Epithelial cell of esophagus (primary cell): Measurements from ENCODE around the gene PAPOLG.

Experiments used
- DNase-seq: peaks from one replicate; pipeline ENCODE4 v3.0.0; 2010; ENCODE audit warnings: low read depth
- H3K4me3 ChIP-seq: 2 replicates; pipeline ENCODE4 v1.5.1; 2011; ENCODE audit warnings: mild to moderate bottlenecking, low read length, control low read depth
- TF ChIP-seq, protein P1 (sequence below): IDR thresholded peaks from 2 replicates; pipeline ENCODE4 v1.5.1; 2011; ENCODE audit warnings: low read depth, mild to moderate bottlenecking, low read length, control low read depth, inconsistent platforms; ENCODE audit not compliant: insufficient read depth; ENCODE audit errors: missing control alignments

PAPOLG gene

DNA sequence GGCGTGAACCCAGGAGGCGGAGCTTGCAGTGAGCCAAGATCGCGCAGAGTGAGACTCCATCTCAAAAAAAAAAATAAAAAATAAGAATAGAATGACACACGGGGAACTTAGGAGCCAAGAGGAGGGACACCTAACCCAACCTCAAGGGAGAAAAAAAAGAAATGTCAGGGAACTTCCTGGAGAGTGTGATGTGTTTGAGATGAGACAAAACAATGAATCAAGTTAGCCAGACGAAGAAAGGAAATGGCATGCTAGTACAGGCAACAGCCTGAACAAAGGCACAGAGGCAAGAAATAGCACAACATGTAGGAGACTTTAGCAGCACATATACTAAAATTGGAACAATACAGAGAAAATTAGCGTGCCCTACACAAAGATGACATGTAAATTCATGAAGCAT is 36.7 kb upstream of the PAPOLG start:
- TF ChIP-seq, protein P1, sequence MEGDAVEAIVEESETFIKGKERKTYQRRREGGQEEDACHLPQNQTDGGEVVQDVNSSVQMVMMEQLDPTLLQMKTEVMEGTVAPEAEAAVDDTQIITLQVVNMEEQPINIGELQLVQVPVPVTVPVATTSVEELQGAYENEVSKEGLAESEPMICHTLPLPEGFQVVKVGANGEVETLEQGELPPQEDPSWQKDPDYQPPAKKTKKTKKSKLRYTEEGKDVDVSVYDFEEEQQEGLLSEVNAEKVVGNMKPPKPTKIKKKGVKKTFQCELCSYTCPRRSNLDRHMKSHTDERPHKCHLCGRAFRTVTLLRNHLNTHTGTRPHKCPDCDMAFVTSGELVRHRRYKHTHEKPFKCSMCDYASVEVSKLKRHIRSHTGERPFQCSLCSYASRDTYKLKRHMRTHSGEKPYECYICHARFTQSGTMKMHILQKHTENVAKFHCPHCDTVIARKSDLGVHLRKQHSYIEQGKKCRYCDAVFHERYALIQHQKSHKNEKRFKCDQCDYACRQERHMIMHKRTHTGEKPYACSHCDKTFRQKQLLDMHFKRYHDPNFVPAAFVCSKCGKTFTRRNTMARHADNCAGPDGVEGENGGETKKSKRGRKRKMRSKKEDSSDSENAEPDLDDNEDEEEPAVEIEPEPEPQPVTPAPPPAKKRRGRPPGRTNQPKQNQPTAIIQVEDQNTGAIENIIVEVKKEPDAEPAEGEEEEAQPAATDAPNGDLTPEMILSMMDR = no peak
- H3K4me3 ChIP-seq = no peak overlapping the region
- peak; percentile 82 for DNase-seq

DNA sequence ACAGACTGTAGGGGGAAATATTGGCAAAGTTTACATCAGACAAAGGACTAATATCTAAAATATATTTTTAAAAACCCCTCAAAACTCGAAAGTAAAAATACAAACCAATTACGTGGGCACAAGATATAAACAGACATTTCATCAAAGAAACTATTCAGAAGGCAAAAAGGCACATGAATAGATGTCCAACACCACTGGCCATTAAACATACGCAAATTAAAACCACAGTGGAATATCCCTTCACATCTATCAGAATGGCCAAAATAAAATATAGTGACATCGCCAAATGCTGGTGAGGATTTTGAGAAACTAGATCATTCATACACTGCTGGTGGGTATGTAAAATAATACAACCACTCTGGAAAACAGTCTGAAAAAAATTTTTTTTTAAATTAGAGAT is 30.6 kb upstream of the PAPOLG start:
- TF ChIP-seq, protein P1 = no peak
- no peak for DNase-seq
- H3K4me3 ChIP-seq = no peak overlapping the region

DNA sequence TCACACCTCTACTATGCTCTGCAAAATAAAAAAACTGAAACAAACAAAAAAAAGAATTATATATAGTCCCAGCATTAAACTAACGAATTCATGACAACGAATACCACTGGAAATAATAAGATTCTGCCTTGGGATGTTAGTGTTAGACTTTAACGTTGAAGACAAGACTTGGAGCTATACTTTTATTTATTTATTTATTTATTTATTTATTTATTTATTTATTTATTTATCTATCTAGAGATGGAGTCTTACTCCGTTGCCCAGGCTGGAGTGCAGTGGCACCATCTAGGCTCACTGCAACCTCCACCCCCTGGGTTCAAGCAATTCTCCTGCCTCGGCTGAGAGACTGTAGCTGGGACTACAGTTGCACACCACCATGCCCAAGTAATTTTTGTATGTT is 27.2 kb upstream of the PAPOLG start:
- TF ChIP-seq, protein P1 = no peak
- DNase-seq = no peak
- H3K4me3 ChIP-seq = no peak overlapping the region

DNA sequence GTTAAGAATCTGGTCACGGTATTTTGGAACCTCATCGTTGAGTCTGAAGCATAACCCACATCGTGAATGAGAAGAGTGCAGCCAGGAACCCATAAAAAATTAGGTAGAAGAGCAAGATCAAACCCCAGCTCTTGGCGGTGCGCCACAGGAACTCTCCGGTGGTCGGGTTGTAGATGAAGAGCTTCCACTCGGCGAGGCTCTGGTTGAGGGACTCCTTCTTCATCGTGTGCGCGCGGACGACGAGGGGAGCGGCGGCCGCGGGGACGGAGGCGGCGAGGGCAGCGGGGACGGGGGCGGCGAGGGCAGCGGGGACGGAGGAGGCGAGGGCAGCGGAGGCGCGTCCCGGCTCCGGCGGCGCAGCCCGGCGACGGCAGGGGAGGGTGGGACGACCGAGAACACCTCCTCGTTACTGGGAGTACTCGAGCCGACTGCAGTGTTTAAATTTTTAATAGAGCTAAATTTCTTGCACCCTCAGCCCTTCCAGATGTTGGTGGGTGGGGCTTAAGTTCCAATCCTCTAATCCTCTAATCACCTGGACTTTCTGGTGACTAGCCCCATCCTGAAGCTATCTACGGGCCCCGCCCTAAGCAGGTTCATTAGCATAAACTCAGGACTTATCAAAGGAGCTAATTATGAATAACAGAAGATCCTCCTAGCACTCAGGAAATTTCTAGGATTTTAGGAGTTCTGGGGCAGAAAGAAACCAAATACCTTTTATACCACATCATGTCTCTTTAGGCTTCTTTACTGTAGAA is 20.4 kb upstream of the PAPOLG start:
- DNase-seq = peak; percentile 63
- TF ChIP-seq, protein P1 = no peak
- H3K4me3 ChIP-seq = peak overlapping the region; percentile 44

DNA sequence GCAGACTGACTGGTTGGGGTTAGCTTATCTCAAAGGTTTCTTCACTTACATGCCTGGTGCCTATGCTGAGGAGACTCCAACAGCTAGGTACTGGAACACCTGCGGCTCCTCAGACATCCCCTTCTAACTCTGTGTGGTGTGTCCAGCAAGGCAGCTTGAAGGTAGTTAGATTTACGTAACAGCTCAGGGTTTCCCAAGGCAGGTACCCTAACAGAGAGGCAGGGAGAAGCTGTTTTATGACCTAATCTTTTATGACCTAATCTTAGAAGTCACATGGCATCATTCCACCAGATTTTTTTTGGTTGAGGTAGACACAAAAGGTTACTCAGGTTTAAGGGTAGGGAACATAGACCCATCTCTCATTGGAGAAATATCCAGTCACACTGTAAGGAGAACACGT is 17.4 kb upstream of the PAPOLG start:
- DNase-seq = no peak
- H3K4me3 ChIP-seq = no peak overlapping the region
- TF ChIP-seq, protein P1 = no peak

DNA sequence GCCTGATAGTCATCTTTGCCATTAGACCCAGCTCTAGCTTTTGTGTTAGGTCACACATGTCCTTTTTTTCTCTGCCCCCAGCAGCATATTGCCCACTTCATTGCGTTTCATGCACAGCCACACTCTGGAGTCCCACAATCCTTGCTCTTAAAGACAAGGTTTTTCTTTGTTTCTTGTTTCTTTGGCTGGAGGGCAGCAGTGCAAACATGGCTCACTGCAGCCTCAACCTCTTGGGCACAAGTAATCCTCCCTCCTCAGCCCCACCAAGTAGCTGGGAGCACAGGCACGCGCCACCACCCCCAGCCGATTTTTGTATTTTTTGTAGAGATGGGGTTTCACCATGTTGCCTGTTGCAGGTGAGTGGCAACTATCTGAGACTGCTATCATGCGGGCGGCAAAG is 16.9 kb upstream of the PAPOLG start:
- TF ChIP-seq, protein P1 = no peak
- no peak overlapping the region for H3K4me3 ChIP-seq
- DNase-seq = no peak

DNA sequence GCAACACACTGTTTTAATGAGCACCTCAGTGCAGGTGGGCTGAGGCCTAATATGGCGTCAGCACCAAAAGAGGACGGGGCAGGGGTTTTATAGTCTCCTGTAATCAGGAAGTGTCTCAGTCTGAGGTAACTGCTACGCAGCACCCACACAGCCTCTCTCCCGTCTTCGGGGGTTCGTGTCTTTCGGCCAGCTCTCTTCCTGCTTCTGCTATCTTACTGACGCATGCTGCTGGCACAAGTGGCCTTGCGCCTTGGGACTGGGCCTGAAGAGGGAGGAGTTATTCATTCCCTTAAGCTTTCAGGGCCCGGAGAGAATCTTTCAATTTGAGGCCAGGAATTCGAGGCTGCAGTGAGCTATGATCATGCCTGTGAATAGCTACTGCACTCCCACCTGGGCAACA is 14.5 kb upstream of the PAPOLG start:
- no peak overlapping the region for H3K4me3 ChIP-seq
- no peak for DNase-seq
- TF ChIP-seq, protein P1 = no peak
